Measurements from ENCODE around the gene RPH3AL.

Gene RPH3AL

DNA sequence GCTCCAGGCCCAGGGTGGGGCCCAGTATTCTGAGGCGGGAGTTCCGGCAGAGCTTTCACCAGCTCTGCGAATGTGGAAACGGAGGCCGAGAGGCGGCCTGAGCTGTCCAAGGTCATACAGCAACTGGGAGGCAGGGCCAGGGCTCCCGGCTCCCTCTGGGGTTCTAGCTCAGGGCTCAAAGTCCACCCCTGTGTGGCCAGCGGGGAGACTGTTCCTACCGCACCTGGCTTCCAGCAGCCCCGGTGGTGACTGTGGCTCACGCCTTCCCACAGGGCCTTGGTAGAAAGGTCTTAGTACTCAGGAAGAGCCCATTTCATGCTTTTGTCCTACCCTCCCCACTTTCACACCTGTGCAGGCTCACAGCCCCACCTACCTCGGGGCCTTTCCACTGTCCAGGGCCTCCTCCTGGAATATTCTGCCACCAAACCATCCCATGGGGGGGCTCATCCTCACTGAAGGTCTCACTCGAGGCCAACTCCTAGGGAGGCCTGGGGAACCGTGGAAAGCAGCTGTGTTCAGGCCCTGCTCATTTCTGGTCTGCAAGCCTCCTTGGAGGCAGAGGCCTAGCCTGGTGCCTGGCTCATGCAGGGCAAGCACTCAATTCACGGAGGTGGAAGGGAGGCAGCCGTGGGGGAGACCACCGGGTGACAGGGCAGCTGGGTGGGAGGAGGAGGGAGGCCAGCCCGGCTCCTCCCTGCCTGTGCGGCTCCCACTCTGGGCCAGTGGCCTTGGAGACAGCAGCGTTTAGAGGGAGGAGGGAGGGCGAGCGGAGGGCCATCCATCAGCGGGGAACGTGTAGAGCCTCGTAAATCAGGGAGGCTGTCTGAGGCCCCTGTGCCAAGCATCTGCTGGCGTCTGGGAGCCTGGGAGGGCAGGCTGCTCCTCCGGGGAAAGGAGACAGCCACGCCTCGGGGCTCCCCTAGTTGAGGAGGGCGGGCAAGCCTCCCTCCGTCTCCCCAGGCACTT lies 158.5 kb downstream of the RPH3AL start:
- DNase-seq: no peak

DNA sequence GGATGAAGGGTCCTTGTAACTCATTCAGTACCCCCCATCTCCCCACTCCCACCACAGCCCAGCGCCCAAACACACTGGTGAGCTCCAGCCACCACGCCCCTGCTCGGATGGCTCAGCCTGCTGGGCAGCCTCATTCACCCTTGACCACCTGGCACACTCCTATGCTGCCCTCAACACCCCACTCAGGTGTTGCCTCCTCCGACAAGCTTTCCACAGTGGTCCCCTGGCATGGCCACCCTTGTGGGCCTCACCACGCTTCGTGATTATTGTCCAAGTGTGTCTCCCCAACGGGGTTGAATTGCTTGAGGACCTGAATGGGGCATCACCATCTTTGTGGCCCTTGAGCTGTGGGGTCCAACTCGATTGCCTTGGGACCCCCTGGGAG lies 159.2 kb downstream of the RPH3AL start:
- no peak for DNase-seq

DNA sequence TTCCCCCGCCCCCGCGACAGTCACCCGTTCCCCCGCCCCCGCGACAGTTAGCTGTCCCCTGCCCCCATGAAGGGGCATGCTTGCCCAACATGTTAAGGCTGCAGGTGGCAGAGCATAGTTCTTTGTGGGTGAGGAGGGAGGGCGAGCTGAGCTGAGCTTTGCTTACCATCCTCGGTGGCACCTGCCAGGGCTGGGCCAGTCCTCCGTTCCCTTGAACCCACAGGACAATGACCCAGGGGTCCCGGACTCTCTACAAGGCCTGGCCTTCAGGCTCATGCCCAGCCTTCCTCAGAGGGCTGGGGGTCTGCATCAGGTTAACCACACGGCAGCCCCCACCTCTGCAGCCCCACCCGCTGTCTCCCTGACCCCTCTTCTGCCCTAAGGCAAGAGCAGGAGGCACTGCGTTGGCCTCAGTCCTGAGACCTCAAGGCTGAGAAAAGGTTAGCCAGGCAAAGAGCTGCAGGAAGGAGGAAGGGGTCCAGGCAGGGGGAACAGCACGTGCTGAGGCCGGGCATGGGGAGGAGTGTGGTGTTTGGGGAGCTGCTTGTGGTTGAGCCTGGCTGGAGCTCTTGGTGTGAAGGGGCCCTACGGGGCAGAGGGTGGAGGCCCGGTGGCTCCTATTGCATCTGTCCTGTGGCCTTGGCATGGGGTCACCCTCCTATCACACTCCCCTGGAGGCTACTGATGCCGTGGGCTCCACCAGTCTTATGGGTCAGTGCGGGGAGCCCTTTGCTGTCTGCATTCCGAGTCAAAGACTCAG lies 159.8 kb downstream of the RPH3AL start:
- no peak for DNase-seq

DNA sequence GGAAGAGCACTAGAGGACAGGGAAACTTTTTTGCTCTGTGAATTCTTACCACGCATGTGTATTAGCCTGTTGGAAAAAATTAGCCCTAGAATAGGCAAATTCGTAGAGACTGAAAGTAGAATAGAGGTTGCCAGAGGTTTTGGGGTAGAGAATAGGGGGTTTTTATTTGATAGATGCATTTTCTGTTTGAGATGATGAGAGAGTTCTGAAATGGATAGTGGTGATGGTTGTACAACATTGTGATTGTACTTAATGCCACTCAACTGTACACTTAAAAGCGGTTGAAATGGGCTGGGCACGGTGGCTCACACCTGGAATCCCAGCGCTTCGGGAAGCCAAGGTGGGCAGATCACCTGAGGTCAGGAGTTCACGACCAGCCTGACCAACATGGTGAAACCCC lies 163.2 kb downstream of the RPH3AL start:
- no peak for DNase-seq

DNA sequence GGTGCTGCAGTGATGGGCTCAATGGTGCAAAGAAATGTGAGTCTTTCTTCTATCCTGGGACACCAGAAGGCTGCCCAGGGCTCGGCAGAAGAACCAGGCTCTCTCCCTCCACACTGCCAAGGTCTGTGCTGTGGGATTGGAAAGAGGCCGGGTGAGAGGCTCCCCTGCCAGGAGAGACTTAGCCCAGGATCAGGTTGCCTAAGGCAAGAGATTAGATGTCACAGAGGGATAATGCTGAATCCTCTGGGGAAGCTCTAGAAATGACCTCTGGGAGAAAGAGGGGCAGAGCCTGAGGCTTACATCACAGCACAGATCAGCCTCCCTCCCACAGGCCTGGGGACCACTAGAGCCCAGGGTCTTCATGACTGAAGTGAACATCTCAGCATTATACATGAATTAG lies 165.5 kb downstream of the RPH3AL start:
- no peak for DNase-seq

DNA sequence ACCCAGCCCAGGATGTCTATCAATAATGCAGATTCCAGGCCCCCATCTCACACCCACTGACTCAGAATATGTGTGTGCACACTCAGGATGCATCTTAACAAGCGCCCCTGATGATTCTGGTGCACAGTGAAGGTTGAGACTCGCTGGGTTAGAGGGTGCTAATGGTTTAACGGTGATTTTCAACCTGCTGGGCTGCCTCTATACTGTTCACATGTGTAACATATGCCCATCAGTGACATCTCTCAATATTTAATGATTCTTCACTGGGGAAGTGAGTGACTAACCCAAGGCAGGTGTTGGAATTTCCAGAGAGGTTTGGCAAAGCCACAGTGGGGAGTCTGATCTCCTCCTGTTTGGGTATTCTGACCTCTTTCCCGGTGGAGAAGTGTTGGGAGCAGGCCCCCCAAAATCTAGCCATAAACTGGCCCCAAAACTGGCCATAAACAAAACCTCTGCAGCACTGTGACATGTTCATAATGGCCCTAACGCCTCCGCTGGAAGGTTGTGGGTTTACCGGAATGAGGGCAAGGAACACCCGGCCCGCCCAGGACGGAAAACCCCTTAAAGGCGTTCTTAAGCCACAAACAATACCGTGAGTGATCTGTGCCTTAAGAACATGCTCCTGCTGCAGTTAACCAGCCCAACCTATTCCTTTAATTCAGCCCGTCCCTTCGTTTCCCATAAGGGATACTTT lies 167.0 kb downstream of the RPH3AL start:
- DNase-seq: no peak

DNA sequence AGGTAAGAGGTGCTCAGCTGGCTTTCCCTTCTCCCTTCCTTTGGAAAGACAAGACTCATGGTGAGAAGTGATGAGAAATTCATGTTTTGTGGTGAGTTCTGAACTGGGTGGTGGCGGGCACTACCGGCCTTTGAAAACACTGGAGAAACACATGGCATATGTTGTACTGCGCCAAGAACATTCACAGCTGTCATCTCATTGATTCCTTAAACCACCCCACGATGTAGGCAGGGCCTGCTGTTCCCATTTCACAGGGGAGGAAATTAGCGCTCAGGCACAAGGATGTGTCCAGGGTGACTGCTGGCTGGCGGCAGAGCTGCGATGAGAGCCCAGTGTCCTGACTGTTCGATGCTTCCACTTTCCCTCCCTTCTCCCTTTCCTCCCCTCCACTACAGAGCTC lies 169.6 kb downstream of the RPH3AL start:
- DNase-seq: no peak

DNA sequence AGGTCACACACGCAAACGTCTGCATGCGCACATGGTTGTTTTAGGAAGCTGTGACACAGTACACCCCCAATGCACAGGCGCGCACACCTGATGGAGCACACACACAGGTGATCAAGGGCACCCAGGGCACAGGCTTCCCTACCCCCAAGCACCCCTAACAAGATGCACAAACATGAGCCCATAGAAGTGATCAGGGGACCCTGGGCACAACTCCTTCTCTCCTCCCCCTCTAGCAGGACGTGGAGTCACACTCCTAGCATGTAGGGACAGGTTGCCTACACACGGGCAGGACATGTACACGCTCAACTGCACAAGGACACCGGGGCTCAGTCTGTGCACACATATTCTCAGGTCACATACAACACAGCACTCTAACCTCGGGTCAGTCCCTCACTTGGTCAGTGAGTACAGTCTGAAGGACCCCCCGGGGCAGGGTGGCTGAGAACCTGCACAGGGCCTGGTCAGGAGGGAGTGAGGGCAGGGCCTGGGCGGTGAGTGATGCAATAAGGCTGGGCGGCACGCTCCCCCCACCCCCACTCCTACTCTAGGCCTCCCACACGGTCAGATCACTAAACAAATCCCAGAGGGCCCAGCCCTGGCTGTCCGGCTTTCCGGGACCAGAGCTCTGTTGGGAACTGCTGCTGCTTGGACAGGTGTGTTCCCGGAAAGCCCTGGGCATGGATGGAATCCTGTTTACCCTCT lies 170.4 kb downstream of the RPH3AL start:
- DNase-seq: no peak

DNA sequence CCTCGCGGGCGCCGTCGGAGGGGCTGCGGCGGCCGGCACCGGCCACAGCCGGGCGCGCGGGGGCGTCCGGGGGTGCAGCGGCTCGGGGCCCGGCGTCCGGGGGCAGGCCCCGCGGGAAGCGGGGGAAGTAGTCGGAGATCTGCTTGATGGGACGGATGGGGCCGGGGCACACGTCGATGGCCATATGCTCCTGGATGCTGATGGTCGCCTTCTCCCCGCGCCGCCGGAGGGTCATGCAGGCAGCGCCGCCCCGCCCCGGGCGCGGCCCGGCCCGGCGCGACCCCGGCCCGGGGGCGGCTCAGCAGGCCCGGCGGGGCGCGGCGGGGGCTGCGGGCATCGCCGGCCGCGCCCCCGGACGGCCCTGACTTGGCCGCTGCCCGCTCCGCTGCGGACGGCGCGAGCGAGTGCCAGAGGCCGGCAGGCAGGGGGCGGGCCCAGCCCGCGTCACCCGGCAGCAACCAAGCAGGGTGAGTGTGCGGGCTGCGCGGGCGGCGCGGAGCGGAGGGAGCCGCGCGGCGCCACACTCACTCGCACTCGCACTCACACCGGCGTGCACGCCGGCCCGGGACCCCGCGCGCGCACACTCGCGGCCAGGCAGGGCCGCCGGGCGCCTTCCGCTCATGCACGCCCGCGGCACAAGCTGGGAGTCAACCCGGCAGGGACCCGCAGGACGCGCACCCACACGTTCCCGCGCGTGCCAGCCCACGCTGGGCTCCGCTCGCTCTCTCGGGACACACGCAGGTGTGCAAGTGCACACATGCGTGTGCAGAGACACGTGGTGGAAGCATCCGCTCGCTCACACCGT lies 171.2 kb downstream of the RPH3AL start, which contains the start of gene DOC2B:
DOC2B (minus strand) TSS at position 406 of the 805 bp plus-strand sequence; CDS start at position 235, 171 bp downstream.
- peak; percentile 80 for DNase-seq

DNA sequence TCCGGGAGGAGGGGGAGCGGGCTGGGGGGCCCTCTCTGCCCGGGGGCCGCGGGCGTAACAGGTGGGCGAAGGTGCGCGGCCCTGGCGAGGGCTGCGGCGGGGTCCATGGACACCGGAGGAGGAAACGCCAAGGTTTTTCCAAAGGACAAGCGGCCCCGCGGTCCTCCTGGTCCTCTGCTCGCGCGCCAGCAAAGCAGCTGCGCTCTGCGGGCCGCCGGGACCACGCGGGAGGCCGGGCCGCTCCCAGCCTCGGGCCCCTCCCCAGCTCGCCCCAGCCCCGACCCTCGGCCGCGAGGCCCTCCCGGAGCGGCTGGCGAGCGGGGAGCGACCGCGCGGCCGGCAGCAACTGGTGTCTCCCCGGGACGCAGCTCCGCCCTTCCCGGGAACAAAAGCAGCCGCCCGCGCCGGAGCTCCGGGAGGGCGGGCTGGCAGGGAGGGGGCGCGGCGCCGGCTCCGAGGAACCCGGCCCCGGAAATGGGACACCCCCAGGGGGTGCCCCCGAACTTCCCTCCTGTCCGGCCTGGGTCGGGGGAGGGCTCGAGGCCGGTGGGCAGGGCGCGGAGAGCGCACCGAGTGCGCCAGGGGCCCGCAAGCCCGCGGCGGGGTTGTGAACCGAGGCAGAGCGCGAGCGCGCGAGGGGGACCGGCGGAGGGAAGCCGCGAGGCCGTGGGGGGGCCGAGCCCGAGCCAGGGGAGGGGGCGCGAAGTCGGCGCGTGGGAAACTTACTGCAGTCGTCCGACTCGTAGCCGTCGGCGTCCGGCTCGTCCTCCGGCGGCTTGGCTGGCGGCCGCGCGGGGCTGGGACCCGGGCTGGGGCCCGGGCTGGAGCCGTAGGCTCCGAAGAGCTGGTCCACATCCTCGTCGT lies 172.0 kb downstream of the RPH3AL start:
- DNase-seq: no peak

DNA sequence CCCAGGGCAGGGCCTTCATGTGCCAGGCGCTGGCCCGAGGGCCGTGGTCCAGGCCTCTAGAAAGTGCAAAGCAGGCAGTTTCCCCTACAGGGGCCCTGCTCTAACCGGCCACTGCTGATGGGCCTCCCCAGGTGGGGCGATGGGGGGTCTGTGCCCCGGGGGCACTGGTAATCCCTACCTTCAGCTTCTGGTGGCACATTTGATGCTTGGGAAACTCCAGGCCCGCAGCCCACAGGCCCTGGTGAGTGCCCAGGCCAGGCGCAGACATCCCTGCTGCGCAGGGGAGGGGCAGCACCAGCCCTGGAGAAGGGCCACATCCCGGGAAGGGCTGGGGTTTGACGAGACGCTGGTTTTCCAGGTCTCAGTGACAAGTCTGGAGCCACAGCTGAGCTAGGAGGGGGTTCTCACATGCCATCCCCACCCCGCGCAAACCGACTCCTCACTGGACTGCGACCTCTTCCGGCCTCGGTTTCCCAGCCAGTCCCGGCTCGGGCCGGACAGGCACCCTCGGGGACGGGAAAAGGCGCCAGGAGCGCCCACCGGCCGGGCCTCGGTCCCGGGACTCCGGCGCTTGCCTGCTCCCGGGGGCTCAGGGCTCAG lies 172.7 kb downstream of the RPH3AL start:
- DNase-seq: no peak

DNA sequence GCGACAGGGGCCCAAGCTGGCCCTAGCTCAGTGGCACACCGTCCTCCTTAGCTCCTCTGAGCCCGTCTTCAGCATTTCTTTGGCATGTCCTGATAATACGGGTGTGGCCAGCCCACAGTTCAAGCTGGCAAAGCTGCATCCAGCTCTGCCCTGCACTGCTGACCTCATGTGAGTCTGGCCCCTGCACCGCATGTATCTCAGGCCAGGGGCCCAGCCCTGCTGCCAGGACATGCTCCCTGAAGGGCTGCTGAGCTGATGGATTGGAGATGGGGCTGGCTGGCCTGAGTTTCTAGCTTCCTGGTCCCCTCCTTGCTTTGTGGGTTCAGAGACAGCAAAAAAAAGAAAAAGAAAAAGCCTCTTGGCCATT lies 173.6 kb downstream of the RPH3AL start:
- no peak for DNase-seq

DNA sequence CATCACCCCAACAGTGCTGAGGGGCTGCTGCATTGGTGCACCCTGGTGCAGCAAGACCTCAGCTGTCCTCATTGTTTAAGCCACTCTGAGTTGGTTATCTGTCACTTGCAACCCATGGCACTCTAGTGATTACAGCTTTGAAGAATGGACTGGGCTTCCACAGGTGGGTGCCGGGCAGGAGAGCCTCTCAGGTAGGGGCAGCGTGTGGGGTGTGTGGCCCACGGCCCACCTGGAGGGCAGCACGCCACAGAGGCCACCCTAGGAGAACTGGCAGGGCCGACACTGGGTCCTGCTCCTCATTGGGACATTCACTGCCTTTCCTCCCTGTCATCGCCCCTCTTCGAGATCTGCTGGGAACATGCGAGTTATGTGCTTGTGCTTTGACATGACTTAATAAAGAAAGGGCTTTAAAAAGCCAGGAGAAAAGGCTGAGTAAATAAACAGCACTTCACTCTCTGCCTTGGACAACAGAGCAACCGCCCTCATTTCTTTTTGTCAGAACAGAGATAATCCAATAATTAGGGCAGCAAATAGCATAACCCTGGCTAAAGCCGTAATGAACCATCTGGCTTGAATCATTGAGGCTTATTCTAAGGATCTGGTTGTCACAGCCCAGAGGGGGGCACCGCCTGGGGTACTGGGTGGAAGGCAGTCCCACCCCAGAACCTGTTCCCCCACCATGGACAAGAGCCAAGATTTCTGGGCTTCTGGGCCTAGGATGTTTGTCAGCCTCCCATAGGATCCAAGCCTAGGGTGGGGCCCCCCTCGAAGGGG lies 174.1 kb downstream of the RPH3AL start:
- DNase-seq: no peak

DNA sequence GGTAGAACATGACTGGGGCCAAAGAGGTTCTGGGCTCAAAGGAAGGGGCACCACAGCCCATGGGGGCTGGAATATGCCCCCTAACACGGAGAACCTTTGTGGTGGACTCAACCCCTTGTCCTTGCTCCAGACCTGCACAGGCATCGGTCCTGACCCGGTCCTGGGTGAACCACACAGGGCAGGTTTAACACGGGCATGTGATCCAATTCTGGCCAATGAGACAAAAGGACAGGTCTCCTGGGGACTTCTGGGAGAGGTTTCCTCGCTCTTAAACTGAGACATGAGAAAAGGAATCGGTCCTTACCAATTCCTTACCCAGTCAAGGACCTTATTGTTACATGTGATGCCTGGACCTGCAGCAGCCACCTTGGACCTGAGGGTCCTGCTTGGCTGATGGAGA lies 174.8 kb downstream of the RPH3AL start:
- no peak for DNase-seq

DNA sequence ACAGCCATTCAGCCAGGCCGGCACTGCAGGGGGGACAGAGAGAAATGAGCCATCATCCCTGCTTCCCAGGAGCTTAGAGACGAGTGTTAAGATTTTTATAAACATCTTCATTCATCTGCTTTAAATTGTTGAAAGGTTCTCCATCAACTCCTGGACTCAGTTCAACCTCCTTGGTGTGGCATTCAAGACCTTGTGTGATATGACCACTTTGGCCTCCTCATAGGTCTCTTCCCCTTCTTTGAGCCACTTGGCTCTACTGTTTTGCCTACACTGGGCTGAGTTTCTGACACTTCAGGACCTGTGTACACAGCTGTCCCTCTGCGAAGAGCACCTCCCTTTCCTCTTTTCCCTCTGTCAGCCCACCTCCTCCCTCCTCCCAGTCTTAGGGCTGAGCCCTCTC lies 175.5 kb downstream of the RPH3AL start:
- DNase-seq: no peak

DNA sequence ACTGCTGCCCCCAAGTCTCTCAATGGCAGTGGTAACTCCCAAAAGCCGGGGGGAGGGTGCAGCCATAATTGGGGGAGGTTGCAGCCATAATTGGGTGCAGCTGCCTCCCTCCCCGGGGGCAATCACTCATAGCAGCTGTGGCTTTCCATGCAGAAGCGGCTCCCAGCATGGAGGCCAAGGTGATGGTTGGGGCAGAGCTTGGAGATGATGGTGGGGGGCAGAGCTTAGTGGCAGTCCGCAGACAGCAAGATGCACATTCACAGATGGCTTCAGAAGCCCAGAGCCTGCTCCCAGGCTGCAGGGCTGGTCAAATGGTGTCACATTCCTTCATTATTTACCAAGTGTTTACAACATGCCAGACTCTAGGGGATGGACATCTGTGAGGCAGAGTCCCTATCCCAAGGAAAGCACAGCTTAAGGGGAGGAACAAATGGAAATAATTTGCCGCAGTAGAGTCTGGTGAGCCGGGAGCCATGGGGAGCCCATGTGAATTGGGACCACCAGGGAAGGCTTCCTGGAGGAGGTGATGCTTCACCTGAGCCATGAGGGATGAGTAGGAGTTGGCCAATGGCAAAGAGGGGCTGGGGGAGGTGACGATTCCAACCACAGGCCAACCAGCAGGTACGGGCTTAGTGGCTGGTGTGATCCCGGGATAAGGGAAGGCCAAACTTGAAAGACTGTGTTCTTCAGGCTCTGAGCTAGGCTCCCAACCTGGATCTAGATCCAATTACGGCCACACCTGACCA lies 179.3 kb downstream of the RPH3AL start:
- DNase-seq: no peak

DNA sequence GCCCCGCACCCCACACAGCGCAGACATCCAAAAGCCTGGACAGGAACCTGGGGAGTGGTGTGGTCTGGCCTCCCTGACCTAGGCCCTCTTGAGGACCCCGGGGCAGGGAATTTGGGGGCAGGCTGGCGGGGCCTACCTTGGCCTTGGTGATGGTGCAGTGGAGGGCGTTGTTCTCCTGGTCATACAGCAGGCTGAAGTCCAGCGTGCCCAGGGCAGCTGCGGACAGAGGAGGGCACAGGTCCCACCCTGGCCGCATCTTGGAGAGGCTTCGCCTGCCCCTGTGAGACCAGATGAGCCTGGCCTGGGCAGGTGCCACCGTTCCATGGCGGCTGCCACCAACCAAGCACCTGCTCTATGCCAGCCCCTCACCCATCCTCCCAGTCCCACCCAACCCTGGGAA lies 180.2 kb downstream of the RPH3AL start:
- DNase-seq: no peak

DNA sequence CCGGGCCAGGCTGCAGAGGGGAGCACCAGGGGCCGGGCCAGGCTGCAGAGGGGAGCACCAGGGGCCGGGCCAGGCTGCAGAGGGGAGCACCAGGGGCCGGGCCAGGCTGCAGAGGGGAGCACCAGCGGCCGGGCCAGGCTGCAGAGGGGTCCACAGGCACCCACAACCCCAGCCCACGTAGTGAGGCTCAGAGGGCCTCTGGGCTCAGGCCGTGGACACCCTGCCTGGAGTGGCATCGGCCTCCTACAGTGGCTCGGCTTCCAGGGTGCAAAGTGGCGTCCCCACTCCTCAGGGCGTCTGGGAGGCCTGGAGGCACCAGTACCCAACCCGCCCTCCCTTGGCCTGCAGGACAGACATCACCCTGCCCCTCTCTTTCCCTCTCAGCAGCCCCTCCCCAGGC lies 180.7 kb downstream of the RPH3AL start:
- no peak for DNase-seq

DNA sequence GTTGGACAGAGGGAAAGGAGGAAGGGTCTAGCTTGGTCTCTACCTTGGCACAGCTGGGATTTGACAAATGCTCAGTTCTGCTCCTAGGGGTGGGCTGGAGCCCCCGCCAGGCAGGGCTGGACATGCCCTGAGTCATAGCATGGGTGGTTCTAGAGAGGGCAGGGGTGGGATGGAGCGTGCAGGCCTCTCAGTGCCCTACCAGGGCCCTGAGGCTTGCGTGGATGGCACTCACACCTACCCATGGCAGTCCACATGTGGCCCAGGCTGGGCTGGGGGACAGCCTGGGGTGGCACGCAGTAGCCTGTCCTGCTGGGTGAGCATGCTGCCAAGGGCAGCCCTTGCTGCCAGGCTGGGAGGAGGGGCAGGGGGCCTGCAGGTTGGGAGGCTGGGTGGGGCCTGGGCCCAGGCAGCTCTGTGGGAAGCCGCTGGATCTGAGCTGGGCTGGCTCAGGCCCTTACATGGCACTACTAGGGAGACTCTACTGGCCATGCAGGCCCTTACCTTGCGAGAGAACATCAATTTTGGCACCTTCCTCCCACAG lies 182.4 kb downstream of the RPH3AL start:
- DNase-seq: no peak
